Stimulated activated CD8-positive, alpha-beta memory T cell treated with anti-CD3 and anti-CD28 coated beads, Interleukin-4, amount 100 ng/mL, for 24 hours (primary cell): ENCODE results near the gene HTR3C.

Experiments used
- DNase-seq: peaks from one replicate; pipeline ENCODE4 v3.0.0-alpha.2; 2020; ENCODE audit warnings: low read depth

HTR3C gene

GRCh38 chr3:184092199-184092598 is 39.4 kb downstream of the HTR3C start:
- no peak for DNase-seq

- DNase-seq = no peak
Observed at GRCh38 chr3:184096811-184097383, 44.0 kb downstream of the HTR3C start, which contains the start of gene HTR3E. HTR3E (plus strand) TSS chr3:184097064; CDS start chr3:184097530, 466 bp downstream.

GRCh38 chr3:184097556-184097955 is 44.7 kb downstream of the HTR3C start:
- DNase-seq = no peak

- no peak for DNase-seq
Observed at GRCh38 chr3:184099806-184100686, 47.2 kb downstream of the HTR3C start.
